Activated CD4-positive, alpha-beta T cell treated with anti-CD3 and anti-CD28 coated beads for 4 hours (primary cell): ENCODE data around the gene ATP8B1.
"Not testable (repeated sequence)": the region's sequence is repeated elsewhere in the genome, so short reads cannot be mapped to it uniquely, and the experiment has no call there.

Experiments used
- DNase-seq, 2 donors: peaks; one replicate each; pipeline ENCODE4 v3.0.0-alpha.2; 2020

The ATP8B1 gene

GRCh38 chr18:57762686-57763085 is 40.4 kb downstream of the ATP8B1 start:
- DNase-seq: no peak

- DNase-seq: no peak
Measured at GRCh38 chr18:57759650-57760049, 43.5 kb downstream of the ATP8B1 start.

GRCh38 chr18:57755473-57756067 is 47.5 kb downstream of the ATP8B1 start:
- DNase-seq: no peak

GRCh38 chr18:57754577-57755338 is 48.4 kb downstream of the ATP8B1 start:
- no peak for DNase-seq

GRCh38 chr18:57753063-57753462 is 50.1 kb downstream of the ATP8B1 start:
- DNase-seq: no peak

GRCh38 chr18:57749604-57749970 is 53.5 kb downstream of the ATP8B1 start:
- DNase-seq: no peak

GRCh38 chr18:57748770-57749603 is 54.1 kb downstream of the ATP8B1 start:
- DNase-seq: no peak

- DNase-seq: no peak
Measured at GRCh38 chr18:57747809-57748680, 55.1 kb downstream of the ATP8B1 start.

- DNase-seq: no peak
Measured at GRCh38 chr18:57744211-57744694, 58.9 kb downstream of the ATP8B1 start.

GRCh38 chr18:57743008-57743407 is 60.1 kb downstream of the ATP8B1 start:
- DNase-seq: no peak

GRCh38 chr18:57741273-57741672 is 61.8 kb downstream of the ATP8B1 start:
- no peak for DNase-seq

- DNase-seq: no peak
Measured at GRCh38 chr18:57738078-57738477, 65.0 kb downstream of the ATP8B1 start.

- DNase-seq: no peak
Measured at GRCh38 chr18:57737400-57738060, 65.6 kb downstream of the ATP8B1 start.

GRCh38 chr18:57735042-57735441 is 68.1 kb downstream of the ATP8B1 start:
- not testable (repeated sequence) for DNase-seq

GRCh38 chr18:57733861-57734260 is 69.3 kb downstream of the ATP8B1 start:
- DNase-seq: no peak

- no peak for DNase-seq
Measured at GRCh38 chr18:57730146-57730545, 73.0 kb downstream of the ATP8B1 start.

- no peak for DNase-seq
Measured at GRCh38 chr18:57728941-57729511, 74.1 kb downstream of the ATP8B1 start.

GRCh38 chr18:57727952-57728807 is 74.9 kb downstream of the ATP8B1 start:
- DNase-seq: no peak

- DNase-seq: not testable (repeated sequence)
Measured at GRCh38 chr18:57719211-57719935, 83.7 kb downstream of the ATP8B1 start.

- DNase-seq: no peak
Measured at GRCh38 chr18:57716549-57716948, 86.6 kb downstream of the ATP8B1 start.
